Measurements from ENCODE around the gene LBX1.

The LBX1 gene

DNA sequence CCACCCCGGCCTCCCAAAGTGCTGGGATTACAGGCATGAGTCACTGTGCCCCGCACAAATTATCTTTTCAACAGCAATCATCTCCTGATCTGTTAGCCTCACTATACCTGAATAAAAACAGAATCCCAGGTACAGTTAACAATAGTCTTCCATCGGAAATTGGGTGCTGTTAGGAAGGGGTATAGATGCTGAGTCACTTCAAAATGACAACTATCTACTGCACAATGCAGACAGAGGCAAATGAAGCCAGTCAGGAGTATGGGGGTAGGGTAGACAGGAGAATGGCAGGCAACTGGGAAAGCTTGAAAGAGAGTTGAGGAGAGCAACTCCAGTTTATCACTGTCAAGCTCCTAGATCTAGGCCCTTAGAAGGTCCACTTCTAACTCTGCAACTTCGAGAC, 40.3 kb downstream of the LBX1 start:
- no peak for DNase-seq
- H3K4me1 Mint-ChIP-seq, result peaks cover 13% of the 10 kb centered on the region
- H3K27ac Mint-ChIP-seq, result no peak overlapping the region
- H3K4me3 Mint-ChIP-seq, result no peak overlapping the region
- H3K36me3 Mint-ChIP-seq, result no peaks in the 10 kb centered on the region
- H3K9me3 Mint-ChIP-seq, result no peaks in the 10 kb centered on the region
- CTCF ChIA-PET, result interaction anchor here (1.3 kb wide), 1 partner anchor 47 kb away, joined by 4 read pairs; no protein-coding TSS in a partner anchor
- H3K27me3 Mint-ChIP-seq, result peaks cover 25% of the 10 kb centered on the region

DNA sequence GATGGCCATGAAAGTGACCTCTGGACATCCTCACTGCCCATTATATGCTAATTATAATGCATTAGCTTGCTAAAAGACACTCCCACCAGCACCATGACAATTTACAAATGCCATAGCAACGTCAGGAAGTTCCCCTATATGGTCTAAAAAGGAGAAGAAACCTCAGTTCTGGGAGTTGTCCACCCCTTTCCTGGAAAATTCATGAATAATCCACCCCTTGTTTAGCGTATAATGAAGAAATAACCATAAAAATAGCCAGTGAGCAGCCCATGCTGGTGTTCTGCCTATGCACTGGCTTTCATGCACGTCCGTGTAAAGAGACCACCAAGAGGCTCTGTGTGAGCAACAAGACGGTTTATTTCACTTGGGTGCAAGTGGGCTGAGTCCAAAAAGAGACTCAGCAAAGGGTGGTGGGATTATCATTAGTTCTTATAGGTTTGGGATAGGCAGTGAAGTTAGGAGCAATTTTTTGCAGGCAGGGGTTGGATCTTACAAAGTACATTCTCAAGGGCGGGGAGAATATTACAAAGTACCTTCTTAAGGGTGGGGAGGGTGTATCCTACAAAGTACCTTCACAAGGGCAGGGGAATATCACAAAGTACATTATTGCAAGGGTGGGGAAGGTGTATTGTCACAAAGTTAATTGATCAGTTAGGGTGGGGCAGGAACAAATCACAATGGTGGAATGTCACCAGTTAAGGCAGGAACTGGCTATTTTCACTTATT, 45.6 kb downstream of the LBX1 start:
- H3K4me1 Mint-ChIP-seq, result no peaks in the 10 kb centered on the region
- H3K27ac Mint-ChIP-seq, result no peak overlapping the region
- H3K9me3 Mint-ChIP-seq, result no peaks in the 10 kb centered on the region
- no peaks in the 10 kb centered on the region for H3K36me3 Mint-ChIP-seq
- no peak for DNase-seq
- peaks cover 19% of the 10 kb centered on the region for H3K27me3 Mint-ChIP-seq
- no peak overlapping the region for H3K4me3 Mint-ChIP-seq
- CTCF ChIA-PET, result no interaction called here

DNA sequence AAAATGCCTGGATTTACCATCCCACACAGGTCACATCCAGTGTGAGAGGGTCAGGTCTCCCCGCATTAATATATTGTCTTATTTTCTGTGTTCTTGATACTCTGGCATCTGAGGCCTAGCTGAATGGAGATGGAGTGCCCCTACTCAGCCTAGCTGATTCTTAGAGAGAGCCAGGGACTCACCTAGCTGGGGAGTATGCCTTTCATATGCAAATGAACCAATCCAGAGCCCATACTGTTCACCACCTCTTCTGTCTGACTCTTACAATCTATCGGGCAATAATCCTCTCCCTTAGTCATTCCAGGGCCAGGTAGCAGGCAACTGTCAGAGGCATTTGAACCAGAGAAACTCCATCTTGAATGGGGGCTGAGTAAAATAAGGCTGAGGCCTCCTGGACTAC, 46.3 kb downstream of the LBX1 start:
- CTCF ChIA-PET, result interaction anchor here (1.7 kb wide), 1 partner anchor 31 kb away, joined by 5 read pairs; no protein-coding TSS in a partner anchor
- Mint-ChIP-seq H3K36me3 (no peaks in the 10 kb centered on the region), H3K27me3 (peaks cover 24% of the 10 kb centered on the region)

More for the DNA sequence above, 46.3 kb downstream of the LBX1 start:
- no peaks in the 10 kb centered on the region for H3K9me3 Mint-ChIP-seq
- H3K4me1 Mint-ChIP-seq, result no peaks in the 10 kb centered on the region
- H3K4me3 Mint-ChIP-seq, result no peak overlapping the region
- no peak overlapping the region for H3K27ac Mint-ChIP-seq
- no peak for DNase-seq

All from activated naive CD4-positive, alpha-beta T cell treated with anti-CD3 and anti-CD28 coated beads, Interleukin-2, amount 10 ng/mL, durations not matched to agents 7 days and 5 days (primary cell).